PC-3 (cell line): Measurements from ENCODE around the gene PCDHGB1.
A peak's percentile ranks its signal among the peaks of the same experiment; 100 is the strongest.

Experiments
- EZH2 ChIP-seq: fragments of 300-600 bp; sonication (generic); IDR thresholded peaks from one replicate; pipeline ENCODE4 v1.6.1; 2017; ENCODE audit warnings: antibody characterized with exemption, mild to moderate bottlenecking, low read length; ENCODE audit not compliant: unreplicated experiment
- TF ChIP-seq, protein P1 (sequence below): fragments of 300-600 bp; sonication (generic); conservative IDR thresholded peaks from 2 replicates; pipeline ENCODE4 v1.5.1; 2017; ENCODE audit warnings: antibody characterized with exemption, low read depth, mild to moderate bottlenecking, low read length

DNA sequence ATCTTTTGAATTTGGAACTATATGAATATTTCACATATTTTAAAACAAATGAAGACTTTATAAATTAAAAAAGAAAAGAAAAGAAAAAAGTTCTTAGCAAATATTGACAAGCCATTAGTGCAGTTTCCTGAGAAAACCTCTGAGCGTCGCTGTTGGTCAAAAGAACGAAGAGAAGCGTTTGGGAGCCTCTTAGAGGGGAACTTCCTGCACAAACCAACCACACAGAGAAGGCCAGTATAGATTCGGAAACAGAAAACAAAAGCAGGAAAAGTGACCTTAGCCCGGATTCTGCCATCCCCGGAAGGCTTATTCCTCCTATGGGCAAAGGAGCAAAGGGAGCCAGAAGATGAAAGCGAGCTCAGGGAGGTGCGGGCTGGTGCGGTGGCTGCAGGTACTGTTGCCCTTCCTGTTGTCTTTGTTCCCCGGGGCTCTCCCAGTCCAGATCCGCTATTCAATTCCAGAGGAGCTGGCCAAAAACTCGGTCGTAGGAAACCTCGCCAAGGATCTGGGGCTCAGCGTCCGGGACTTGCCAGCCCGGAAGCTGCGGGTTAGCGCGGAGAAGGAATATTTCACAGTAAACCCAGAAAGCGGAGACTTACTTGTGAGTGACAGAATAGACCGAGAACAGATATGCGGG lies 10.0 kb downstream of the PCDHGB1 start, which contains the start of gene PCDHGB2:
- TF ChIP-seq EZH2, result no peak
- TF ChIP-seq, protein P1, sequence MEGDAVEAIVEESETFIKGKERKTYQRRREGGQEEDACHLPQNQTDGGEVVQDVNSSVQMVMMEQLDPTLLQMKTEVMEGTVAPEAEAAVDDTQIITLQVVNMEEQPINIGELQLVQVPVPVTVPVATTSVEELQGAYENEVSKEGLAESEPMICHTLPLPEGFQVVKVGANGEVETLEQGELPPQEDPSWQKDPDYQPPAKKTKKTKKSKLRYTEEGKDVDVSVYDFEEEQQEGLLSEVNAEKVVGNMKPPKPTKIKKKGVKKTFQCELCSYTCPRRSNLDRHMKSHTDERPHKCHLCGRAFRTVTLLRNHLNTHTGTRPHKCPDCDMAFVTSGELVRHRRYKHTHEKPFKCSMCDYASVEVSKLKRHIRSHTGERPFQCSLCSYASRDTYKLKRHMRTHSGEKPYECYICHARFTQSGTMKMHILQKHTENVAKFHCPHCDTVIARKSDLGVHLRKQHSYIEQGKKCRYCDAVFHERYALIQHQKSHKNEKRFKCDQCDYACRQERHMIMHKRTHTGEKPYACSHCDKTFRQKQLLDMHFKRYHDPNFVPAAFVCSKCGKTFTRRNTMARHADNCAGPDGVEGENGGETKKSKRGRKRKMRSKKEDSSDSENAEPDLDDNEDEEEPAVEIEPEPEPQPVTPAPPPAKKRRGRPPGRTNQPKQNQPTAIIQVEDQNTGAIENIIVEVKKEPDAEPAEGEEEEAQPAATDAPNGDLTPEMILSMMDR, result peak; percentile 67; the same call in 1 of the 2 replicates
